OCI-LY3 (cell line): ENCODE measurements around the gene RAC3.
A peak's percentile ranks its signal among the peaks of the same experiment; 100 is the strongest.

Source experiments
- H2AFZ ChIP-seq: fragments of 200-600, 300-600 bp; shearing (Covaris generic); 2 replicates; pipeline ENCODE4 v1.6.0; 2014; ENCODE audit warnings: antibody characterized with exemption, low read depth, low read length
- H3K27ac ChIP-seq: fragments of 200-600, 300-600 bp; sonication (generic); 2 replicates; pipeline ENCODE4 v1.5.1; 2014; ENCODE audit warnings: mild to moderate bottlenecking, low read length, moderate library complexity, mixed read lengths
- H3K27me3 ChIP-seq: fragments of 200-600, 300-600 bp; sonication (generic); 2 replicates; pipeline ENCODE4 v1.6.1; 2014; ENCODE audit warnings: low read depth, low read length, mixed read lengths
- H3K36me3 ChIP-seq: fragments of 200-600, 300-600 bp; sonication (generic); replicated peaks from 2 replicates; pipeline ENCODE3; 2014; ENCODE audit warnings: low read depth, low read length, mixed read lengths
- H3K4me1 ChIP-seq: fragments of 300-600, 200-600 bp; sonication (generic); 2 replicates; pipeline ENCODE4 v1.6.1; 2014; ENCODE audit warnings: low read length, mixed read lengths
- H3K4me2 ChIP-seq: fragments of 200-600, 300-600 bp; sonication (generic); 2 replicates; pipeline ENCODE4 v1.6.1; 2014; ENCODE audit warnings: low read length, mixed read lengths
- H3K4me3 ChIP-seq: fragments of 300-600, 200-600 bp; sonication (generic); 2 replicates; pipeline ENCODE4 v1.5.1; 2014; ENCODE audit warnings: antibody characterized with exemption, mild to moderate bottlenecking, low read length, moderate library complexity
- H3K79me2 ChIP-seq: fragments of 300-600, 200-600 bp; shearing (Covaris generic); 2 replicates; pipeline ENCODE4 v1.6.1; 2014; ENCODE audit warnings: mild to moderate bottlenecking, low read length, mixed read lengths
- H3K9ac ChIP-seq: fragments of 300-600, 200-600 bp; shearing (Covaris generic); 2 replicates; pipeline ENCODE4 v1.6.0; 2014; ENCODE audit warnings: mild to moderate bottlenecking, low read length, moderate library complexity
- H3K9me3 ChIP-seq: fragments of 200-600, 300-600 bp; shearing (Covaris generic); 2 replicates; pipeline ENCODE4 v1.6.1; 2014; ENCODE audit warnings: low read length, mixed read lengths; ENCODE audit not compliant: insufficient read depth
- H4K20me1 ChIP-seq: fragments of 200-600, 300-600 bp; sonication (generic); 2 replicates; pipeline ENCODE4 v1.6.1; 2016; ENCODE audit warnings: low read length, mixed read lengths; ENCODE audit not compliant: insufficient read depth
- EZH2phosphoT487 ChIP-seq: fragments of 200-600 bp; shearing (Covaris generic); IDR thresholded peaks from 2 replicates; pipeline ENCODE4 v1.6.1; 2018; ENCODE audit warnings: antibody characterized with exemption, mixed run types, low read depth
- TF ChIP-seq, protein P1 (sequence below): fragments of 200-600, 300-600 bp; sonication (generic); IDR thresholded peaks from 2 replicates; pipeline ENCODE4 v1.5.1; 2014; ENCODE audit warnings: antibody characterized with exemption, low read length, low read depth

RAC3 gene

DNA sequence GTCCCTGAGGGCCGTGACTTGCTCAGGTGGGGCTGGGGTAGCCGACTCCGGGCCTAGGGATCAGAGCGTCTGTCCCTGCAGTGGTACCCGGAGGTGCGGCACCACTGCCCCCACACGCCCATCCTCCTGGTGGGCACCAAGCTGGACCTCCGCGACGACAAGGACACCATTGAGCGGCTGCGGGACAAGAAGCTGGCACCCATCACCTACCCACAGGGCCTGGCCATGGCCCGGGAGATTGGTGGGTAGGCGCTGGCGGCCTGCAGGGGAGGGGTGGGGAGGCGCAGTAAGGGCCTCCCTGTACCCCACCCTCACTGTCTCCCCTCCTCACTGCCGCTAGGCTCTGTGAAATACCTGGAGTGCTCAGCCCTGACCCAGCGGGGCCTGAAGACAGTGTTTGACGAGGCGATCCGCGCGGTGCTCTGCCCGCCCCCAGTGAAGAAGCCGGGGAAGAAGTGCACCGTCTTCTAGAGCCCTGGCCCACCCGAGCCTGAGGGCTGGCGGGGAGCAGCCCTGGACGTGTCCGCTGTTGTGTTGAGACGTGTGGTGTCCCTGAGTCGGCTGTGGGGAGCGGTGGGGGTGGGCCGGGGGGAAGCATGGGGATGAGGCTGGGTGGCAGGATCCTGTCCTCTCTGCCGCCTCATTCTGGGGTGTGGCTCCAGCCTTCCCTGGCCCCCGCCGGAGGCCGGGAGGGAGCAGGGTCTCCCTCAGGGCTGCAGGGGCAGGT, 2.0 kb downstream of the RAC3 start:
- peaks cover 5% of the 10 kb centered on the region; the same call in 1 of the 2 replicates for H4K20me1 ChIP-seq
- no peaks in the 10 kb centered on the region for H3K27me3 ChIP-seq
- H3K4me3 ChIP-seq, result no peak overlapping the region
- H3K9me3 ChIP-seq, result no peaks in the 10 kb centered on the region
- no peak for TF ChIP-seq EZH2phosphoT487
- TF ChIP-seq, protein P1, sequence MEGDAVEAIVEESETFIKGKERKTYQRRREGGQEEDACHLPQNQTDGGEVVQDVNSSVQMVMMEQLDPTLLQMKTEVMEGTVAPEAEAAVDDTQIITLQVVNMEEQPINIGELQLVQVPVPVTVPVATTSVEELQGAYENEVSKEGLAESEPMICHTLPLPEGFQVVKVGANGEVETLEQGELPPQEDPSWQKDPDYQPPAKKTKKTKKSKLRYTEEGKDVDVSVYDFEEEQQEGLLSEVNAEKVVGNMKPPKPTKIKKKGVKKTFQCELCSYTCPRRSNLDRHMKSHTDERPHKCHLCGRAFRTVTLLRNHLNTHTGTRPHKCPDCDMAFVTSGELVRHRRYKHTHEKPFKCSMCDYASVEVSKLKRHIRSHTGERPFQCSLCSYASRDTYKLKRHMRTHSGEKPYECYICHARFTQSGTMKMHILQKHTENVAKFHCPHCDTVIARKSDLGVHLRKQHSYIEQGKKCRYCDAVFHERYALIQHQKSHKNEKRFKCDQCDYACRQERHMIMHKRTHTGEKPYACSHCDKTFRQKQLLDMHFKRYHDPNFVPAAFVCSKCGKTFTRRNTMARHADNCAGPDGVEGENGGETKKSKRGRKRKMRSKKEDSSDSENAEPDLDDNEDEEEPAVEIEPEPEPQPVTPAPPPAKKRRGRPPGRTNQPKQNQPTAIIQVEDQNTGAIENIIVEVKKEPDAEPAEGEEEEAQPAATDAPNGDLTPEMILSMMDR, result no peak
- no peak overlapping the region for H3K9ac ChIP-seq
- no peak overlapping the region for H3K27ac ChIP-seq
- H3K36me3 ChIP-seq, result peaks cover 7% of the 10 kb centered on the region
- H2AFZ ChIP-seq, result no peak overlapping the region
- H3K4me2 ChIP-seq, result no peak overlapping the region
- peaks cover 7% of the 10 kb centered on the region for H3K79me2 ChIP-seq
- peaks cover 16% of the 10 kb centered on the region for H3K4me1 ChIP-seq

DNA sequence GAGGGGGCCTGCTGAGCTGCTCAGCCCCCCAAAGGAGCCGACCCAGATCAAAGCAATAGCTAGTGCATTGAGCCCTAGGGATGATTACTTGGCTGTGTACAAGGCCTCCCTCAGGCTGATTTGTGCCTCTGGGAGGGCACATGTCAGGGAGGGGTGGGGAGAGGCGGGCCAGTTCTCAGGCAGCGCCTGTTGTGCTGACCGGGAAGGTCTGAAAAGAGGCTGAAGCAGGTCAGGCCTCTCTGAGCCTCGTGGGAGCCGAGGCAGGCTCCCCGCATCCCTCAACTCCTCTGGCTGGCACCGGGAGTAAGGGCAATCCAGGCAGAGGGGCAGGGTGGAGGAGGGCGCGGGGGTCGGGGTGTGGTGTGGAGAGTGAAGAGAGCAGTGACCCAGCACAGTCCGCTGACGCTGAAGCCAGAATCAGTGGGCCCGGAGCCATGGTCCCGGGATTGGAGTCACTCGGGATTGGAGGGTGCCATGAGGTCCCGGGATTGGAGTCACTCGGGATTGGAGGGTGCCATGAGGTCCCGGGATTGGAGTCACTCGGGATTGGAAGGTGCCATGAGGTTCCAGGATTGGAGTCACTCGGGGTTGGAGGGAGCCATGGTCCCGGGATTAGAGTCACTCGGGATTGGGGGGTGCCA, 3.0 kb downstream of the RAC3 start:
- TF ChIP-seq EZH2phosphoT487, result no peak
- TF ChIP-seq, protein P1, result no peak
- Histone ChIP-seq H3K4me3 (no peak overlapping the region), H3K4me2 (no peak overlapping the region), H3K9me3 (no peaks in the 10 kb centered on the region), H3K36me3 (peaks cover 7% of the 10 kb centered on the region), H3K27me3 (no peaks in the 10 kb centered on the region), H3K79me2 (peaks cover 7% of the 10 kb centered on the region), H4K20me1 (peaks cover 5% of the 10 kb centered on the region; the same call in 1 of the 2 replicates), H3K9ac (no peak overlapping the region), H3K4me1 (peaks cover 19% of the 10 kb centered on the region), H2AFZ (no peak overlapping the region), H3K27ac (no peak overlapping the region)

DNA sequence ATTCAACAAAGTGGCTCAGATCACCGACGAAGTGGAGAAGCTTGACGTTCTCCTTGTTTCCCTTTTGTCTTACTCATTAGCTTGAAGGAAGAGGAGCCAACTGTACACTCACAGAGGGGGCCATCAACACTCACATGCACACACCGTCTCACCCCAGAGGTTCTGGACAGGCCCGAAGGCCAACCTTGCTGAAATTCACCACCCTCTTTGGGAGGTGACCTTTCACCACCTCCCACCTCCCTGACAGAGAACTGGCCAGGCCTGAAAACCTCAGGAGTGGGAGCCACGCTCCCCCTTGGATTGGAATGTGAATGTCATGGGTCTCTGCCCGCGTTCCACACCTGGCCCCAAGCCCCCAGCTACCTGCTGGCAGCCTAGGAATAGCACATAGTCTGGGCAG, 4.0 kb downstream of the RAC3 start:
- Histone ChIP-seq H3K4me1 (peaks cover 19% of the 10 kb centered on the region), H3K4me3 (no peak overlapping the region), H3K27me3 (no peaks in the 10 kb centered on the region), H4K20me1 (peaks cover 5% of the 10 kb centered on the region; the same call in 1 of the 2 replicates), H3K4me2 (no peak overlapping the region), H2AFZ (no peak overlapping the region), H3K9me3 (no peaks in the 10 kb centered on the region), H3K9ac (no peak overlapping the region), H3K79me2 (peaks cover 7% of the 10 kb centered on the region), H3K36me3 (peaks cover 7% of the 10 kb centered on the region), H3K27ac (no peak overlapping the region)
- TF ChIP-seq, protein P1, result no peak
- TF ChIP-seq EZH2phosphoT487, result no peak

DNA sequence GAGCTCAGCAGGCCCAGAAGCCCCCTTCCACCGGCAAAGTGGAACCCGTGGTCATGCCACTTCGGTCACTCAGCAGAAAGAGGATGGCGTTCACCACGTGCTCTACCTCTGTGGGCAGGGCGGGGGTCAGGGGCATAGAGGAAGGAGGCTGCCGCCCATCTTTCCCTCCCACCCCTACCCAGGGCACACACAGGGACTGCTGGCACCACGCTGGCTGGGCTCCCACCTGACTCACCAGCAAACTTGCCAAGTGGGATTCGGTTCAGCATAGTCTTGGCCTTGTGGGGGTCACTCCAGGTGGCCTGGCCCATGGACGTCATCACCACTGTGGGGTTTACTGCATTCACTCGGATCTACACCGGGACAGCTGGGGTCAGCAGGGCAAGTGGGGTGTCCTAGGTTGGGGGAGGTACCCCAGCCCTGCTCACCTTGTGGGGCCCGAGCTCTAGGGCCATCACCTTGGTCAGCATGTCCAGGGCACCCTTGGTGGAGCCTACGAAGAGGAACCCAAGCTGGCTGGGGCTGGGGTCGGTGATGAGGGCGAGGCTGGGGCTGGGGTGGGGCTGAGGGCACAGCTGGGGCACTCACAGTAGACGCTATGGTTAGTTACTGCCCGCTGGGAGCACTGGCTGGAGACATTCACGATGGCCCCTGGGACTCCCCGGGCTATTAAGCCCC, 4.6 kb downstream of the RAC3 start:
- Histone ChIP-seq H3K4me2 (peak overlapping the region; percentile 99), H3K4me3 (peak overlapping the region; percentile 98), H4K20me1 (peaks cover 5% of the 10 kb centered on the region; the same call in 1 of the 2 replicates), H3K9me3 (no peaks in the 10 kb centered on the region), H3K36me3 (peaks cover 7% of the 10 kb centered on the region), H3K27ac (no peak overlapping the region), H3K9ac (peak overlapping the region; percentile 72; the same call in 1 of the 2 replicates), H2AFZ (no peak overlapping the region), H3K79me2 (peaks cover 7% of the 10 kb centered on the region), H3K27me3 (no peaks in the 10 kb centered on the region), H3K4me1 (peaks cover 19% of the 10 kb centered on the region)
- TF ChIP-seq EZH2phosphoT487, result no peak
- TF ChIP-seq, protein P1, result no peak
